ENCODE measurements around the gene ZNF688. TPM values are rescaled to one million over a fixed set of nuclear protein-coding genes. Genes with fewer than 3 reads are reported as not detected.
A peak's percentile ranks its signal among the peaks of the same experiment; 100 is the strongest.

ZNF688 gene
- total and polyA plus RNA-seq, 2 of the 13 experiments (the other 11 are each of a cell fraction or from before 2014, with no cell fraction given), result 2.4 to 5.4 TPM

- TF ChIP-seq ATF5 (CRISPR knock-in tag; IDR thresholded peaks at IDR 0.05; ENCODE audit: low read depth) (peak; percentile 96; the same call in 1 of the 2 replicates), ZNF34 (CRISPR knock-in tag; IDR thresholded peaks at IDR 0.05; ENCODE audit: borderline replicate concordance) (no peak), FOXK1 (CRISPR knock-in tag; IDR thresholded peaks at IDR 0.05; ENCODE audit: borderline replicate concordance, low read depth) (no peak), ZNF687 (CRISPR knock-in tag; IDR thresholded peaks at IDR 0.05) (peak; percentile 97), MTF1 (CRISPR knock-in tag; IDR thresholded peaks at IDR 0.05) (no peak), ZNF256 (CRISPR knock-in tag; conservative IDR thresholded peaks at IDR 0.05) (peak; percentile 89), HNRNPK (IDR thresholded peaks at IDR 0.05; ENCODE audit: low read depth, low read length, poor library complexity, severe bottlenecking) (no peak), POLR2AphosphoS2 (IDR thresholded peaks at IDR 0.05; ENCODE audit: low read depth, low read length) (no peak), MIXL1 (CRISPR knock-in tag; IDR thresholded peaks at IDR 0.05) (0 out of 2 replicates have a peak, but pooled peaks have one; percentile 17), ETV5 (CRISPR knock-in tag; IDR thresholded peaks at IDR 0.05; ENCODE audit: borderline replicate concordance) (peak; percentile 39; the same call in 1 of the 2 replicates), SIX1 (CRISPR knock-in tag; IDR thresholded peaks at IDR 0.05; ENCODE audit: borderline replicate concordance) (no peak), IRX3 (CRISPR knock-in tag; IDR thresholded peaks at IDR 0.05; ENCODE audit: borderline replicate concordance, low read depth) (no peak), ZNF460 (CRISPR knock-in tag; IDR thresholded peaks at IDR 0.05; ENCODE audit: borderline replicate concordance) (no peak), ARNT2 (CRISPR knock-in tag; IDR thresholded peaks at IDR 0.05; ENCODE audit: low read depth) (peak; percentile 65; the same call in 1 of the 2 replicates), PITX1 (CRISPR knock-in tag; IDR thresholded peaks at IDR 0.05) (peak; percentile 68), CHD4 (IDR thresholded peaks at IDR 0.05; ENCODE audit: borderline replicate concordance, low read length) (no peak), ZNF326 (CRISPR knock-in tag; IDR thresholded peaks at IDR 0.05; ENCODE audit: borderline replicate concordance) (no peak), IKZF4 (CRISPR knock-in tag; IDR thresholded peaks at IDR 0.05; ENCODE audit: borderline replicate concordance, low read depth, not compliant biosample characterization) (no peak), MBD4 (IDR thresholded peaks at IDR 0.05; ENCODE audit: borderline replicate concordance, low read length) (no peak), SIX4 (CRISPR knock-in tag; IDR thresholded peaks at IDR 0.05) (no peak), ZSCAN30 (CRISPR knock-in tag; IDR thresholded peaks at IDR 0.05) (0 out of 2 replicates have a peak, but pooled peaks have one; percentile 48)
- TF ChIP-seq, protein P1, sequence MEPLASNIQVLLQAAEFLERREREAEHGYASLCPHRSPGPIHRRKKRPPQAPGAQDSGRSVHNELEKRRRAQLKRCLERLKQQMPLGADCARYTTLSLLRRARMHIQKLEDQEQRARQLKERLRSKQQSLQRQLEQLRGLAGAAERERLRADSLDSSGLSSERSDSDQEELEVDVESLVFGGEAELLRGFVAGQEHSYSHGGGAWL (CRISPR knock-in tag; IDR thresholded peaks at IDR 0.05), result peak; percentile 49; the same call in 1 of the 2 replicates
Observed at GRCh38 chr16:30535777-30536190, 35.7 kb downstream of the ZNF688 start (continued).

All from HepG2 (cell line).